Endothelial cell of umbilical vein (primary cell): Measurements from ENCODE around the gene CNIH1. TPM values are rescaled to one million over a fixed set of nuclear protein-coding genes. Genes with fewer than 3 reads are reported as not detected.
"Not testable (repeated sequence)": the region's sequence is repeated elsewhere in the genome, so short reads cannot be mapped to it uniquely, and the experiment has no call there.

Experiments
- BruUV-seq: library from RNA; stranded (reverse); fragments of 400-500 nt; replicated peaks from 2 replicates; lab custom pipeline; 2021; lab: Mats Ljungman, UMichigan
- CTCF ChIA-PET: fragments of 300-600, 350-600 bp; sonication (Branson Sonifier 250); formaldehyde crosslinking; loops from one replicate; lab custom pipeline; 2021; ENCODE audit warnings: antibody characterized with exemption, inconsistent platforms; lab: Charles Lee
- POLR2A ChIA-PET: fragments of 300-600, 350-600 bp; sonication (Branson Sonifier 250); formaldehyde crosslinking; loops from one replicate; lab custom pipeline; 2021; ENCODE audit warnings: antibody characterized with exemption, inconsistent platforms; lab: Charles Lee
- DNase-seq: peaks from one replicate; pipeline ENCODE4 v3.0.0-alpha.2; 2011; ENCODE audit warnings: low read depth, low spot score
- FAIRE-seq: peaks from 2 replicates; lab custom pipeline; 2011; peaks lifted over from hg19 to GRCh38; lab: Jason Lieb, UNC
- H2AFZ ChIP-seq: 2 replicates; pipeline ENCODE4 v1.6.0; 2012; ENCODE audit warnings: low read depth, low read length, control low read depth, inconsistent platforms
- H3K27ac ChIP-seq: 2 replicates; pipeline ENCODE4 v1.5.1; 2011; ENCODE audit warnings: low read depth, mild to moderate bottlenecking, control low read depth, low read length, moderate library complexity; ENCODE audit not compliant: insufficient read depth
- H3K27me3 ChIP-seq, 2 experiments: 2 replicates each; pipeline versions ENCODE4 v1.6.0 to v1.6.1; 2011; ENCODE audit warnings: low read length in 2 of 2, mixed read lengths in 1 of 2; ENCODE audit not compliant: control insufficient read depth in 2 of 2, insufficient read depth in 2 of 2
- H3K36me3 ChIP-seq, 2 experiments: 2 replicates in 1 of 2; 3 replicates in 1 of 2; pipeline ENCODE4 v1.5.1; 2011; ENCODE audit warnings: low read length in 2 of 2, mild to moderate bottlenecking in 1 of 2, moderate library complexity in 1 of 2; ENCODE audit not compliant: control insufficient read depth in 2 of 2, insufficient read depth in 2 of 2; ENCODE audit errors: extremely low read depth in 1 of 2
- H3K4me1 ChIP-seq: 3 replicates; pipeline ENCODE4 v1.5.1; 2011; ENCODE audit warnings: mild to moderate bottlenecking, low read length; ENCODE audit not compliant: control insufficient read depth, insufficient read depth; ENCODE audit errors: extremely low read depth
- H3K4me2 ChIP-seq: 2 replicates; pipeline ENCODE4 v1.6.1; 2011; ENCODE audit warnings: low read length, control low read depth, mixed read lengths; ENCODE audit not compliant: insufficient read depth
- H3K4me3 ChIP-seq, 3 experiments: fragments of 200-600 bp in 1 of 3; sonication (generic), shearing (Covaris generic) in 1 of 3; replicated peaks in 1 of 3; 2 replicates each; pipeline ENCODE4 v1.5.1; 2011 to 2016; ENCODE audit warnings: control low read depth in 3 of 3, low read length in 3 of 3, mild to moderate bottlenecking in 2 of 3, inconsistent platforms in 1 of 3, low read depth in 1 of 3, moderate library complexity in 1 of 3; ENCODE audit not compliant: insufficient read depth in 1 of 3
- H3K79me2 ChIP-seq: 2 replicates; pipeline ENCODE4 v1.6.0; 2012; ENCODE audit warnings: low read length, inconsistent platforms; ENCODE audit not compliant: control insufficient read depth, insufficient read depth
- H3K9ac ChIP-seq: replicated peaks from 2 replicates; pipeline ENCODE3; 2011; ENCODE audit warnings: low read length, control low read depth; ENCODE audit not compliant: insufficient read depth; ENCODE audit errors: extremely low read depth
- H3K9me1 ChIP-seq: replicated peaks from 3 replicates; pipeline ENCODE4 v1.6.0; 2011; ENCODE audit warnings: mild to moderate bottlenecking, low read length; ENCODE audit not compliant: control insufficient read depth, insufficient read depth; ENCODE audit errors: extremely low read depth
- H3K9me3 ChIP-seq: replicated peaks from 2 replicates; pipeline ENCODE4 v1.5.1; 2012; ENCODE audit warnings: low read length, inconsistent platforms; ENCODE audit not compliant: control insufficient read depth, insufficient read depth
- H4K20me1 ChIP-seq: replicated peaks from 2 replicates; pipeline ENCODE3; 2011; ENCODE audit warnings: mild to moderate bottlenecking, low read length; ENCODE audit not compliant: control insufficient read depth, insufficient read depth; ENCODE audit errors: extremely low read depth
- CTCF ChIP-seq, 2 donors: IDR thresholded peaks; 1 replicate in 1 of 2; 2 replicates in 1 of 2; pipeline ENCODE4 v1.5.1; 2011; ENCODE audit warnings: low read length in 2 of 2, mild to moderate bottlenecking in 2 of 2, moderate library complexity in 2 of 2, control low read depth in 1 of 2, inconsistent platforms in 1 of 2, low read depth in 1 of 2; ENCODE audit not compliant: insufficient read depth in 1 of 2; ENCODE audit errors: extremely low read depth in 1 of 2
- EZH2 ChIP-seq: IDR thresholded peaks from 2 replicates; pipeline ENCODE4 v1.6.1; 2012; ENCODE audit warnings: borderline replicate concordance, low read depth, mild to moderate bottlenecking, moderate library complexity, low read length, inconsistent platforms; ENCODE audit not compliant: severe bottlenecking
- GATA2 ChIP-seq: IDR thresholded peaks from 2 replicates; pipeline ENCODE4 v1.7.0; 2011; ENCODE audit warnings: low read depth, mild to moderate bottlenecking, moderate library complexity, mixed read lengths, low read length; ENCODE audit not compliant: insufficient read length, insufficient read depth
- MAX ChIP-seq: IDR thresholded peaks from 2 replicates; pipeline ENCODE4 v1.6.1; 2011; ENCODE audit not compliant: insufficient read depth, insufficient read length
- MYC ChIP-seq: IDR thresholded peaks from one replicate; pipeline ENCODE4 v1.6.1; 2011; ENCODE audit warnings: mild to moderate bottlenecking, low read depth, low read length
- POLR2A ChIP-seq: IDR thresholded peaks from 2 replicates; pipeline ENCODE4 v1.6.1; 2012; ENCODE audit warnings: low read depth, mild to moderate bottlenecking, control low read depth, low read length
- POLR2AphosphoS5 ChIP-seq: IDR thresholded peaks from 2 replicates; pipeline ENCODE4 v1.6.1; 2012; ENCODE audit warnings: low read depth, mild to moderate bottlenecking, control low read depth, low read length, moderate library complexity; ENCODE audit not compliant: insufficient read depth
- dilution Hi-C: fragments of 300-500 bp; cut with MboI; formaldehyde crosslinking; loops from one replicate; pipeline ENCODE4 v1.15.0; 2019; ENCODE audit warnings: low sequenced_read_pairs; ENCODE audit not compliant: extremely low pct_ligation_motif_present
- intact Hi-C: fragments of 100-400 bp; cut with micrococcal nuclease; formaldehyde crosslinking; loops from one replicate; pipeline ENCODE4 v1.10.0; 2022
- polyA plus RNA-seq, 4 experiments: library from polyadenylated mRNA; depleted of rRNA in 3 of 4; stranded (reverse) in 3 of 4; unstranded in 1 of 4; fragments of >200 nt; gene quantifications; 2 replicates each; pipeline versions ENCODE4 v1.2.1 to v1.2.3, GENCODE V29; 2011 to 2012; ENCODE audit warnings: missing spikeins in 1 of 4
- total RNA-seq: library from RNA; stranded (reverse); gene quantifications from 2 replicates; pipeline ENCODE4 v1.2.3, GENCODE V29; 2021

The CNIH1 gene
- total and polyA plus RNA-seq, 2 donors (not counting 3 experiments of a cell fraction or from before 2014, with no cell fraction given) = 125 to 328 TPM

GRCh38 chr14:54442961-54443360 is 1.8 kb upstream of the CNIH1 start:
- FAIRE-seq, intact Hi-C loops, H4K20me1 ChIP-seq, H3K9me3 ChIP-seq, H3K9ac ChIP-seq, H3K27ac ChIP-seq, H2AFZ ChIP-seq, H3K9me1 ChIP-seq, H3K4me3 ChIP-seq, dilution Hi-C loops, POLR2A ChIA-PET, H3K36me3 ChIP-seq, BruUV-seq, H3K4me2 ChIP-seq, DNase-seq: not testable (repeated sequence)
- H3K79me2 ChIP-seq = peaks cover 29% of the 10 kb centered on the region
- H3K4me1 ChIP-seq = peaks cover 12% of the 10 kb centered on the region
- H3K27me3 ChIP-seq = peaks cover 21 to 29% of the 10 kb centered on the region in 2 experiments
- CTCF ChIA-PET = interaction anchor here (1.0 to 2.2 kb wide), 4 partner anchors 20 to 107 kb away, joined by 3 to 7 read pairs (median 3); no protein-coding TSS in a partner anchor

- BruUV-seq = TSS peak; percentile 49
- FAIRE-seq (no peak), DNase-seq (no peak)
- Histone ChIP-seq H4K20me1 (no peaks in the 10 kb centered on the region), H3K9ac (peak overlapping the region; percentile 95), H3K27ac (peak overlapping the region; percentile 83), H3K4me2 (peak overlapping the region; percentile 89), H2AFZ (peak overlapping the region; percentile 61), H3K4me3 (peak overlapping the region; percentile 50 to 90 (median 70)), H3K4me1 (peaks cover 25% of the 10 kb centered on the region), H3K9me3 (no peaks in the 10 kb centered on the region), H3K9me1 (no peaks in the 10 kb centered on the region), H3K36me3 (no peaks in the 10 kb centered on the region), H3K79me2 (peaks cover 53% of the 10 kb centered on the region), H3K27me3 (peaks cover 9 to 11% of the 10 kb centered on the region in 2 experiments)
- no peak for TF ChIP-seq CTCF (IDR thresholded peaks at IDR 0.05; ENCODE audit: extremely low read depth in 1 of 2, insufficient read depth in 1 of 2, low read depth in 1 of 2, low read length in 2 of 2)
- no peak for TF ChIP-seq POLR2AphosphoS5
- no peak for TF ChIP-seq POLR2A
- TF ChIP-seq EZH2 = no peak
- no peak for TF ChIP-seq MYC
- no peak for TF ChIP-seq MAX
- TF ChIP-seq GATA2 = no peak
- dilution Hi-C loops (no loop called here), intact Hi-C loops (loop anchor here (2.0 kb wide), 2 partner anchors 44 to 748 kb away; partner anchors contain the start of gene CDKN3)
- ChIA-PET CTCF (interaction anchor here (1.3 kb wide), 1 partner anchor 20 kb away, joined by 5 read pairs; no protein-coding TSS in a partner anchor), POLR2A (no interaction called here)
Observed at GRCh38 chr14:54440476-54440872, 700 bp downstream of the CNIH1 start.
